Measurements from ENCODE around the gene FSCN2.
"Not testable (repeated sequence)": the region's sequence is repeated elsewhere in the genome, so short reads cannot be mapped to it uniquely, and the experiment has no call there.

FSCN2 gene

DNA sequence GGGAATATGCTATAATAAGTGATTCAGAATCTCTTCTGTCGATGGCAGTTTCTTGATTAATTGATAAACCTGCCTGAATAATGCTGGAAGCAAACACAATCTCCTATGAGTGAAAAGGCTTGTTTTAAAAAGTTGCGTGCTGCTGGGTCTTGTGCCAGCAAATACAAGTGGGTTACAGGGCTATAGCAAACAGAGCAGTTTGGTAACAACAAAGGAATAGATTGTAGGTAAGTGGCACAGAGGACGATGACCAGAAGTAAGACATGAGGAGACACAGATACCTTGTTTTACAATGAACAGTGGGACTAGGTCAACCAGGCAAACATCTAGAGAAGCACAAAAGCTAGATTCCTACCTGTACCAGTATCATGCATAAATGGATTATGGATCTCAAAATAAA is 47.7 kb downstream of the FSCN2 start:
- DNase-seq (ENCODE audit: low read depth in 2 of 3, low spot score in 2 of 3), result no peak

DNA sequence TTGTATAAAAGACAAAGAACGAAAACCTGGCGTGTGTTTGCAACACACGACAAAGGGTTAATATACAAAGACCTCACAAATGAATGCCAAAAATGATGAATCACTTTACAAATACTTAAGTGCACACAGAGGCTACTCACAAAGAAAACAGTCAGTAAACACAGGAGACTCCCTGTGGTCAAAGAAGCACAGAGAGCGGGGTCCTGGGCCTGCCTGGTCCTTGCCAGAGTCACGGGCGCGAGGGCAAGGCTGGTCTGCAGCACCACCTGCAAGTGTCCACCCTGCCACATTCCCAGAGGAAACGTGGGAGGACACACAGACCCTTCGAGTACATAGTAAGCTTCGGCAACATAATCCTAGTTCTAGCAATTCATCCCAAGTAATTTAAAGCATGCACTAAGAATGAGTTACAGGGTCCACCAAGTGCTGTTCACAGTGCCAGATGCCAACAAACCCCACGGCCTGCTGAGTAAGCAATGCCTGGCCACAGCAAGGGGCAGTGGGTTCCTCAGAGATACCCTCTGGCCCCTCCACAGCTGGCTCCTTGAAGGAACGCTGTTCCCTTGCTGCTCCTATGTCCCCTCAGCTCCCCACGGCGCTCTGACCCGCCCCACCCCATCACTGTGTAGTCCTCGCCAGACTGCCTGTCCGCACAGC is 48.6 kb downstream of the FSCN2 start:
- no peak for DNase-seq (ENCODE audit: low read depth in 2 of 3, low spot score in 2 of 3)

- DNase-seq (ENCODE audit: low read depth in 2 of 3, low spot score in 2 of 3), result no peak
Observed at GRCh38 chr17:81577278-81578000, 49.3 kb downstream of the FSCN2 start.

DNA sequence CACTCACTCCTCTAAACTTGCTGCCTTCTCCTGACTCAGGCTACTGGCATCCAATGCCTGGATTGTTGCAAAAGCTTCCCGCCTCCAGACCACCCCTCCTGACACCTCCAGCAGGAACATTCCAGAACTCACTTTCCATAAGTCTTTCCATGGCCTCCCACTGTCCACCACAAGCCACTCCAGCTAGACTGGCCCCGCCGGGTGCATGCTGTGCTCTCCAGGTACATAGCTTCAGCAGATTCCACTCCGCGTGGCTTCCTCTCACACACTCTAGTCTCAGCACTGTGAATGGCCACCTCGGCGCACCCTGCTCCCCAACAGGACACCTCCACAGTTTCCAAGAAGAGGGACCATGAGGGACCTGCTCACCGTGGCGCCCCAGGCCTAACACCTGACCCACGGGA is 49.9 kb downstream of the FSCN2 start:
- no peak for DNase-seq (ENCODE audit: low read depth in 2 of 3, low spot score in 2 of 3)

- DNase-seq (ENCODE audit: low read depth in 2 of 3, low spot score in 2 of 3), result no peak
Observed at GRCh38 chr17:81578561-81579225, 50.5 kb downstream of the FSCN2 start.

- no peak for DNase-seq (ENCODE audit: low read depth in 2 of 3, low spot score in 2 of 3)
Observed at GRCh38 chr17:81579298-81579697, 51.1 kb downstream of the FSCN2 start.

DNA sequence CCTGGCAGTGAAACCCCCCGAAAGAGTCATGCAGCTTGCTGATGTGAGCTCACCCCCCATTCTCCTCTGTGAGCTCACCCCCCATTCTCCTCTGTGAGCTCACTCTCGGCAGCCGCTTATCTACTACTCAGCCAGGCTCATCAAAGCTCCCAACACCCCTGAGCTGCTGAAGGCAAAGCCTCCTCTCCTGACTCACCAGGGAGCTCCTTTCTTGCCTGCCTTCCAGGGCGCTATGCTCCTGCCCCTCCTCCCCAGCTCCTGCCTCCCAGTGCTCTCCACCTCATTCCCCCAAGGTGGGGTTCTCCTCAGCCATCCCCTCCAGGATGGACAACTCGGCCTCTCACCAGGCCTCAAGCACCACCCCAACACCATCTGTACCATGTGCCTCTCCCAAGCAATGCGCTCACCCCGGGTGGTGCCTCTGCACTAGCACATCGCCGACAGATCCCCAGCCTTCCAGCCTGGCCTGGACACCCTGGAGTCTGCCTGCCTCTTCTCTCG is 51.7 kb downstream of the FSCN2 start:
- DNase-seq (ENCODE audit: low read depth in 2 of 3, low spot score in 2 of 3), result no peak

- DNase-seq (ENCODE audit: low read depth in 2 of 3, low spot score in 2 of 3), result no peak
Observed at GRCh38 chr17:81580481-81580880, 52.3 kb downstream of the FSCN2 start.

DNA sequence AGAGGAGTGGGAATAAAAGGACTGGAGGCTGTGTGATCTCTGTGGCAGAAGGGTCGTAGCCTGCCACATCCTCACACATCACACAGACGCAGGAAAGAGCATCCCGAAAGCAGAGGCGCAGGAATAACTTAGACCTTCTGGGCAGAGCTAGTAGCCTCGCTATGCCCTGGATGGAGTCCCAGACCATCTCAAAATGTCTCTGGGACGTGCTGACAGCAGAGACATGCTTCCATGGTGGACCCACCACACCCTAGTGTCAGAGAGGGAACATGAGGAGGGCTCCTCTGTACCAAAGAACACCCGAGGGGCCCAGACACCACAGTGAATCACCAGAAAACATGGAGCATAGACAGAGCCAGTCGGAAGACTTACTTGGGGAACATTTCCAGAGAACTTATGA is 53.6 kb downstream of the FSCN2 start:
- DNase-seq (ENCODE audit: low read depth in 2 of 3, low spot score in 2 of 3), result no peak

- DNase-seq (ENCODE audit: low read depth in 2 of 3, low spot score in 2 of 3), result no peak
Observed at GRCh38 chr17:81582341-81582740, 54.2 kb downstream of the FSCN2 start.

DNA sequence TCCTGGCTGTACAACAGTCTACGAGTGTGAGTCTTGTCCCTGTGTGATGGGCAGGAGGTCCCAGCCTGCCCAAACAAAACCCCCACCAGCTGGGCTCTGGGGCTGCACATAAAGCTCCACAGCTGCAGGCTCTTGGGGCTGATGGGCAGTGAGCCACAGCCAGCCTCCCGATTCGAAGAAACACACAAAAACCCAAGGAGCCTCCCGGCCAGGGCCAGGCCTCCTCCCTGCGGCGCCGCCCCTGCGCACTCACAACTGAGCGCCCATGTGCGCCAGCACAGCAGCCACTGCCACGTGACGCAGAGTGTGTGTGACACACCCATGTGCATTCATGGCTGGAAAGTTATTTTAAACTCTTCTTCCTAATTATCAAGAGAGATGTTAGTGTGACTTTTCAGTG is 54.6 kb downstream of the FSCN2 start:
- no peak for DNase-seq (ENCODE audit: low read depth in 2 of 3, low spot score in 2 of 3)

DNA sequence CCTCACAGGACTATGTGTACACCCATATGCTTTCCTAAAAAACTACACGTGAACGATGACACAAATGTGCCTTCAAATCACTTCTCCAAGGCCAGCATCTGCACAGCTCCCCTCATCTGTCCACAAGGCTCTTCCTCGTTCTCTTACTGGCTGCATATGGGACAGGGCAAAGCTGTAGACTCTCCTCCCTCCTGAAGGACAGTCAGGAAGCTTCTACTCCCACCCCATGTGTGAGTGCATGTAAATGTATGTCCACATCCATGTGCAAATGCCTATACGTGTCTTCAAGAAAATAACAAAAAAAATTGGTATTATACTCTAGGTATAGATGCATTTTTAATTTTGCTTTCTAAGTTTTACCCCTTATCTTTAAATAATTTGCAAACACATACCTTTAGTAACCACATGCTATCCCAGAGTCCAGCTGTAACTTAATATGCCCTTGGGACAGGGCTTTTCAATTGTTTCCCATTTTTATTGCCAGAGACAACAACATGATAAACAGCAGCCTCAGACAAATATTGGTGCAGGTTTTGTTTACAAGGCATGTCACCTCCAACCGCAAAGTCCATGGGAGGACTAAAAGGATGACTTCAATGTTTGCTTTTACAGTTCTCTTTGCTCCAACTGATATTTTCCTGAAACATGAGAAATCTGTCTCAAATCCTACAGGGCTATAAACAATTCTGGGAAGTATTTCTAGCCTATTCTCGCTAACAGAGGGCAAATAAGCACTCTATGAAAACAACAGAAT is 55.6 kb downstream of the FSCN2 start:
- DNase-seq (ENCODE audit: low read depth in 2 of 3, low spot score in 2 of 3), result no peak

GRCh38 chr17:81584771-81585170 is 56.6 kb downstream of the FSCN2 start:
- DNase-seq (ENCODE audit: low read depth in 2 of 3, low spot score in 2 of 3), result not testable (repeated sequence)

- no peak for DNase-seq (ENCODE audit: low read depth in 2 of 3, low spot score in 2 of 3)
Observed at GRCh38 chr17:81586096-81586495, 57.9 kb downstream of the FSCN2 start.

Data from activated CD8-positive, alpha-beta memory T cell treated with anti-CD3 and anti-CD28 coated beads for 48 hours (primary cell).